GM10266 (cell line): ENCODE data around the gene GPATCH3.

Source experiments
- DNase-seq: peaks from one replicate; pipeline ENCODE4 v3.0.0; 2012; ENCODE audit errors: extremely low spot score
- CTCF ChIP-seq: IDR thresholded peaks from 2 replicates; pipeline ENCODE4 v1.5.1; 2012; ENCODE audit warnings: mild to moderate bottlenecking, low read depth; ENCODE audit not compliant: control insufficient read depth, insufficient read depth; ENCODE audit errors: missing control alignments

GPATCH3 gene

GRCh38 chr1:26922901-26923300, 22.6 kb upstream of the GPATCH3 start:
- TF ChIP-seq CTCF: no peak
- DNase-seq: no peak

GRCh38 chr1:26922431-26922729, 22.1 kb upstream of the GPATCH3 start:
- no peak for TF ChIP-seq CTCF

GRCh38 chr1:26921540-26922430, 21.5 kb upstream of the GPATCH3 start, which contains the start of gene NUDC:
Gene NUDC (plus strand): TSS chr1:26921743. CDS start chr1:26921849, 106 bp downstream.
- TF ChIP-seq CTCF: no peak
- DNase-seq: peak; percentile 96

More at GRCh38 chr1:26922431-26922729, 22.1 kb upstream of the GPATCH3 start:
- DNase-seq: no peak

- DNase-seq: no peak
- TF ChIP-seq CTCF: no peak
Measured at GRCh38 chr1:26921126-26921539, 20.9 kb upstream of the GPATCH3 start.

- DNase-seq: no peak
- TF ChIP-seq CTCF: no peak
Measured at GRCh38 chr1:26915204-26915842, 15.1 kb upstream of the GPATCH3 start.

- no peak for DNase-seq
- no peak for TF ChIP-seq CTCF
Measured at GRCh38 chr1:26913754-26914619, 13.7 kb upstream of the GPATCH3 start, which contains the start of gene NR0B2. Gene NR0B2 (minus strand): TSS chr1:26913975. CDS start chr1:26913940, 35 bp downstream.
